ENCODE results near the gene CD53. TPM values are rescaled to one million over a fixed set of nuclear protein-coding genes. Genes with fewer than 3 reads are reported as not detected.

Gene CD53
- total RNA-seq, 2 experiments from 2014 or later, result 392 to 404 TPM

Other genes with a start within 250 kb of the CD53 start
- gene KCNA3, start 198.2 kb upstream of the CD53 start, total RNA-seq, result 10 to 100 TPM; 49.0 to 49.3 TPM
- 10 to 100 TPM; 19.6 to 20.9 TPM for gene LRIF1, start 90.8 kb downstream of the CD53 start, total RNA-seq